Measurements from ENCODE around the gene JAGN1.

Gene JAGN1

DNA sequence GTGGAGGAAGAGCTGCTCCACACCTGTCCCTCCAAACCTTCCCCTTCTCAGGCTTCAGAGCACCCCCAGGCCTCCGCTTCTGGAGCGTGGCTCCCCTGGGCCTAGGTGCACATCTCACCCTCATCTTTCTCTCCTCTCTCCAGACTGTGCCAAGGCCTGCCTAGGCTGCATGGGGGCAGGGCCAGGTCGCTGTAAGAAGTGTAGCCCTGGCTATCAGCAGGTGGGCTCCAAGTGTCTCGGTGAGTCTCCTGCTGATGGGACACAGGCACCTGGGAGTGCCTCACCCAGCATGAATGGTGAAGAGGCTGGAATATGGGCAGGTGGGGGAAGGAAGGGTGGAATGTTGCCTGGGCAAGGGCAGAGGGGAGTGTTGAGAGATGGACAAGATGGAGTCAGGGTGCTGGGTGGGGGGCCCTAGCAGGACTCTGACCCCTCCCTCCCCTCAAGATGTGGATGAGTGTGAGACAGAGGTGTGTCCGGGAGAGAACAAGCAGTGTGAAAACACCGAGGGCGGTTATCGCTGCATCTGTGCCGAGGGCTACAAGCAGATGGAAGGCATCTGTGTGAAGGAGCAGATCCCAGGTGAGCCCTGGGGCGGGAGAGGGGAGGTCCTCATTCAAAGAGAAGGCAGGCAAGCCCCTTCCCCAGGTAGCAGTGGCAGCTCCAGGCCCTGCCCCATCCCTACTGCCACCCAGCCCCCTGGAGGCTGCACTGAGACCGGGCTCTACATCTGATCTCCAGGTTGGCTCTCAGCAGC lies 52.7 kb downstream of the JAGN1 start:
- Histone ChIP-seq H3K9ac (ENCODE audit: low read depth, low read length) (no peak overlapping the region), H3K36me3 (ENCODE audit: insufficient read depth, low read depth, low read length) (no peaks in the 10 kb centered on the region; the same call in 1 of the 2 replicates), H3K27ac (ENCODE audit: low read length) (no peak overlapping the region), H3K4me1 (ENCODE audit: insufficient read depth, low read length) (no peaks in the 10 kb centered on the region; the same call in 1 of the 2 replicates), H3K4me3 (ENCODE audit: low read length) (no peak overlapping the region), H3K9me3 (ENCODE audit: insufficient read depth, low read depth, low read length) (no peaks in the 10 kb centered on the region), H3K27me3 (ENCODE audit: insufficient read depth, low read length) (no peaks in the 10 kb centered on the region; the same call in 1 of the 2 replicates)
